ENCODE results near the gene LCN12.

DNA sequence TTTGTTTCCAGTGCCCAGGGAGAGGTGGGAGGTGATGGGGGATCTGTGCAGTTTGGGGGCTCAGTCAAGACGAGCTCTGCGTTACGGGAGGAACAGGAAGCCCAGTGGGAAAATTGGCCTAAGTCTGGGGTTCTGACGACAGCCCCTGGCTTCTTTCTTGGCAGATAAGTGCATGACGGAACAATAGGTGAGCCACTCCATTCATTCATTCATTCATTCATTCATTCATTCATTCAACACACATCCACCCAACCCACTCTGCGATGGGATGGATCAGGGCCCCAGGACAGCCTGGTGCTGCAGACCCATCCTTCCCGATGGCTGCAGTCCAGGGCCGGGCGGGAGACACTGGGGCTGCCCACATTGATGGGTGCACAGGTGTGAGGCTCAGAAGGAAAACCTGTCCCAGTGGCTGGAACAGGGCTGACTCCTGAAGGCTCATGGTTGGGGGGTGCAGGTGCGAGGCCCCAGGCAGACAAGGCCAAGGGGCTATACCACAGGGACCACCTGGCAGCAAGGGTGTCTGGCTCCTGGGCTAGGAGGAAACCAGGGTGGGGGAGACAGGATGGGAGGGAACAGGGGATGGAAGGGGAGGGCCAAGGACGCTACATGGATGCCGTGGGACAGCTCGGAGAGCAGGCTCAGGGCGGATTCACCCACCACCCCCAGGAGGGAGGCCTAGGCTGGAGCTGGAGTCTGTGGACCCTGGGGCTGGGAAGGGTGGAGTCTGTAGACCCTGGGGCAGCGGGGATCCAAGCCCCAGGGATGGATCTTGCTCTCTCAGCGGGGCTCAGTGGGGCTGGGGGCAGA lies 28.8 kb downstream of the LCN12 start:
- TF ChIP-seq, protein P1, sequence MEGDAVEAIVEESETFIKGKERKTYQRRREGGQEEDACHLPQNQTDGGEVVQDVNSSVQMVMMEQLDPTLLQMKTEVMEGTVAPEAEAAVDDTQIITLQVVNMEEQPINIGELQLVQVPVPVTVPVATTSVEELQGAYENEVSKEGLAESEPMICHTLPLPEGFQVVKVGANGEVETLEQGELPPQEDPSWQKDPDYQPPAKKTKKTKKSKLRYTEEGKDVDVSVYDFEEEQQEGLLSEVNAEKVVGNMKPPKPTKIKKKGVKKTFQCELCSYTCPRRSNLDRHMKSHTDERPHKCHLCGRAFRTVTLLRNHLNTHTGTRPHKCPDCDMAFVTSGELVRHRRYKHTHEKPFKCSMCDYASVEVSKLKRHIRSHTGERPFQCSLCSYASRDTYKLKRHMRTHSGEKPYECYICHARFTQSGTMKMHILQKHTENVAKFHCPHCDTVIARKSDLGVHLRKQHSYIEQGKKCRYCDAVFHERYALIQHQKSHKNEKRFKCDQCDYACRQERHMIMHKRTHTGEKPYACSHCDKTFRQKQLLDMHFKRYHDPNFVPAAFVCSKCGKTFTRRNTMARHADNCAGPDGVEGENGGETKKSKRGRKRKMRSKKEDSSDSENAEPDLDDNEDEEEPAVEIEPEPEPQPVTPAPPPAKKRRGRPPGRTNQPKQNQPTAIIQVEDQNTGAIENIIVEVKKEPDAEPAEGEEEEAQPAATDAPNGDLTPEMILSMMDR (conservative IDR thresholded peaks at IDR 0.05 in 1 of 2, IDR thresholded peaks at IDR 0.05 in 1 of 2; ENCODE audit: low read depth in 1 of 2, low read length in 2 of 2) = no peak
- TF ChIP-seq EZH2 (IDR thresholded peaks at IDR 0.05; ENCODE audit: low read length, missing control alignments) = no peak
